Endodermal cell (in vitro differentiated cells): ENCODE results near the gene PIGS. TPM values are rescaled to one million over a fixed set of nuclear protein-coding genes. Genes with fewer than 3 reads are reported as not detected.

Experiments
- DNase-seq: peaks from one replicate; pipeline ENCODE4 v3.0.0-alpha.2; 2017
- H3K27ac ChIP-seq: 2 replicates; pipeline ENCODE4 v1.5.1; 2013; ENCODE audit warnings: mild to moderate bottlenecking, low read depth, low read length, moderate library complexity
- H3K27me3 ChIP-seq: 2 replicates; pipeline ENCODE4 v1.6.1; 2013; ENCODE audit warnings: mild to moderate bottlenecking, low read length, moderate library complexity; ENCODE audit not compliant: insufficient read depth, control insufficient read depth, poor library complexity, severe bottlenecking
- H3K36me3 ChIP-seq: 2 replicates; pipeline ENCODE4 v1.7.0; 2013; ENCODE audit warnings: mild to moderate bottlenecking, low read length, moderate library complexity; ENCODE audit not compliant: control insufficient read depth, insufficient read depth
- H3K4me1 ChIP-seq: one replicate; pipeline ENCODE4 v1.7.0; 2013; ENCODE audit warnings: low read length; ENCODE audit not compliant: control insufficient read depth, insufficient read depth
- H3K4me3 ChIP-seq: 2 replicates; pipeline ENCODE4 v1.5.1; 2013; ENCODE audit warnings: mild to moderate bottlenecking, low read length, moderate library complexity
- H3K9ac ChIP-seq: 2 replicates; pipeline ENCODE4 v1.6.1; 2013; ENCODE audit warnings: mild to moderate bottlenecking, low read length, moderate library complexity; ENCODE audit not compliant: poor library complexity, severe bottlenecking; ENCODE audit errors: extremely low read depth
- H3K9me3 ChIP-seq: 2 replicates; pipeline ENCODE4 v1.6.1; 2013; ENCODE audit warnings: mild to moderate bottlenecking, low read length, moderate library complexity; ENCODE audit not compliant: control insufficient read depth
- H3K27ac Mint-ChIP-seq: 2 replicates; pipeline ENCODE4 v1.8.0; 2020; ENCODE audit warnings: mixed read lengths
- H3K27me3 Mint-ChIP-seq: 2 replicates; pipeline ENCODE4 v1.8.0; 2021; ENCODE audit warnings: mild to moderate bottlenecking, mixed read lengths; ENCODE audit not compliant: insufficient read depth
- H3K36me3 Mint-ChIP-seq: 2 replicates; pipeline ENCODE4 v1.8.0; 2020; ENCODE audit warnings: low read depth, mixed read lengths
- H3K4me1 Mint-ChIP-seq: 2 replicates; pipeline ENCODE4 v1.8.0; 2020; ENCODE audit warnings: mixed read lengths
- H3K4me3 Mint-ChIP-seq: 2 replicates; pipeline ENCODE4 v1.8.0; 2020; ENCODE audit warnings: mild to moderate bottlenecking, moderate library complexity, mixed read lengths
- H3K9me3 Mint-ChIP-seq: 2 replicates; pipeline ENCODE4 v1.8.0; 2020; ENCODE audit warnings: mild to moderate bottlenecking, mixed read lengths
- whole genome bisulfite sequencing, 2 experiments: methylation state at CpG; one replicate each; pipeline versions ENCODE4 v1.1.5 to v1.1.7; 2013; ENCODE audit warnings: missing lambda C conversion rate in 2 of 2, mixed read lengths in 1 of 2; ENCODE audit not compliant: insufficient coverage in 1 of 2, insufficient read length in 1 of 2; 5-methylcytosine and 5-hydroxymethylcytosine counted together
- total RNA-seq, 2 donors: library from RNA; stranded (reverse); fragmentation: NEBNext Ultra II Directional in 1 of 2; extraction: Animal tissue kit (Norgen Biotek cat#: 25700) in 1 of 2; gene quantifications; 2 replicates in 1 of 2; 3 replicates in 1 of 2; pipeline ENCODE4 v1.2.1, GENCODE V29; 2021
- TF ChIP-seq, protein P1 (sequence below): fragments of 200-600 bp; sonication (generic); conservative IDR thresholded peaks from 2 replicates; pipeline ENCODE4 v1.5.0; 2021; ENCODE audit warnings: antibody characterized with exemption, mild to moderate bottlenecking

The PIGS gene
- total RNA-seq, 2 donors from 2014 or later, result 34.9 to 43.0 TPM

DNA sequence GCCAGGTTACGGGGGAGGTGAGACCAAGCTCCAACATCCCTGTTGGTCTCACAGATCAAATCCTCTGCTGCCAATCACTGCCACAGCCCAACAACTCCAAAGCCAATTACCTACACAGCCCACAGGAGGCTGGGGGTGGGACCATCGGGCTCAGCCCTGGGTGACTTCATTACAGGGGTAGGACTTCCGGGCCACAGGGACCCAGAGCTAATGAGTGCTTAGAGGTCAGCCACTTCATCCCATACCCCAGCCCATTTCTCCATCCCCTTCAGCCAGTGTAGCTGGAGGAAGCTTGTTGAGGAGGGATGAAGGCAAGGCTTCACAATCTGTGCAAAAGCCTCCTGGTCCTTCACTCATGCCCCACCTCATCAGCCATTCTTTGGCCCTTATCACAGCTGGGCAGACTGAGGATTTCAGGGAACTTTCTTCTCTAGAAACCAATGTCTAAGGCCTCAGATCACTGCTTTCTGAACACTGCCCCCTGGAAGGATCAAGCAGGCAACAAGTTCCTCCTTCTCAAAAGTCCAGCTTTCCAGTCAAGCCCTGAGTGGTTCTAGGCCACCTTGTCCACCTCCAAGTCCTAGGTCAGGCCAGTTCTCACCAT, 59.4 kb downstream of the PIGS start:
- H3K4me1 ChIP-seq, result no peaks in the 10 kb centered on the region
- Mint-ChIP-seq H3K27me3 (peaks cover 19% of the 10 kb centered on the region), H3K36me3 (no peaks in the 10 kb centered on the region), H3K27ac (no peak overlapping the region), H3K4me3 (no peak overlapping the region), H3K9me3 (peaks cover 7% of the 10 kb centered on the region), H3K4me1 (no peaks in the 10 kb centered on the region)
- no peak overlapping the region for H3K4me3 ChIP-seq
- H3K9ac ChIP-seq, result no peak overlapping the region
- no peak overlapping the region for H3K27ac ChIP-seq
- H3K27me3 ChIP-seq, result peaks cover 19% of the 10 kb centered on the region
- whole genome bisulfite sequencing, 2 experiments, result 75 to 86% methylated on average over 1 to 3 of the region's 3 CpGs
- DNase-seq, result no peak
- TF ChIP-seq, protein P1, sequence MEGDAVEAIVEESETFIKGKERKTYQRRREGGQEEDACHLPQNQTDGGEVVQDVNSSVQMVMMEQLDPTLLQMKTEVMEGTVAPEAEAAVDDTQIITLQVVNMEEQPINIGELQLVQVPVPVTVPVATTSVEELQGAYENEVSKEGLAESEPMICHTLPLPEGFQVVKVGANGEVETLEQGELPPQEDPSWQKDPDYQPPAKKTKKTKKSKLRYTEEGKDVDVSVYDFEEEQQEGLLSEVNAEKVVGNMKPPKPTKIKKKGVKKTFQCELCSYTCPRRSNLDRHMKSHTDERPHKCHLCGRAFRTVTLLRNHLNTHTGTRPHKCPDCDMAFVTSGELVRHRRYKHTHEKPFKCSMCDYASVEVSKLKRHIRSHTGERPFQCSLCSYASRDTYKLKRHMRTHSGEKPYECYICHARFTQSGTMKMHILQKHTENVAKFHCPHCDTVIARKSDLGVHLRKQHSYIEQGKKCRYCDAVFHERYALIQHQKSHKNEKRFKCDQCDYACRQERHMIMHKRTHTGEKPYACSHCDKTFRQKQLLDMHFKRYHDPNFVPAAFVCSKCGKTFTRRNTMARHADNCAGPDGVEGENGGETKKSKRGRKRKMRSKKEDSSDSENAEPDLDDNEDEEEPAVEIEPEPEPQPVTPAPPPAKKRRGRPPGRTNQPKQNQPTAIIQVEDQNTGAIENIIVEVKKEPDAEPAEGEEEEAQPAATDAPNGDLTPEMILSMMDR, result peak; percentile 26
- no peaks in the 10 kb centered on the region for H3K36me3 ChIP-seq
- peaks cover 4% of the 10 kb centered on the region for H3K9me3 ChIP-seq

DNA sequence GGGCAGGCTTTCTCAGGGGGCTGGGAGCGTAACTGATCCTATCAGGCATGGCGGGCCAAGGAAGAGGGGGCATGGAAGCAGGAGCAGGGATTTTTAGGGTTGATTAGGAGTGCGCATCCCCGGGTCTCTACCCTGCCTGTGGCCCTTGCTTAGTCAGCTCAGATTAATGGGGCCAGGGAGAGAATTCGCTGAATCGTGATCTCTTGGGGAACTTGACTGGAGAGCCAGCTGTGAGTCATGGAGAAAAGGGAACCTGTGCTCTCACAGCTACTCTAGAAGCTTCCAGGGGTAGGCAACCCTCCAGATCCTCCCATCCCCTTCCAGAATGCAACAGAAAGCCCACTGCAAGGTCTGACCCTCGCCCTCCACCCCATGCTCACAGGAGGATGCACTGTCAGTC, 61.5 kb downstream of the PIGS start:
- no peak overlapping the region for H3K27ac ChIP-seq
- no peaks in the 10 kb centered on the region for H3K9me3 Mint-ChIP-seq
- no peak overlapping the region for H3K4me3 ChIP-seq
- no peaks in the 10 kb centered on the region for H3K36me3 ChIP-seq
- H3K9ac ChIP-seq, result no peak overlapping the region
- no peak overlapping the region for H3K27ac Mint-ChIP-seq
- peaks cover 11% of the 10 kb centered on the region for H3K27me3 ChIP-seq
- no peaks in the 10 kb centered on the region for H3K9me3 ChIP-seq
- H3K4me1 ChIP-seq, result no peaks in the 10 kb centered on the region
- H3K4me3 Mint-ChIP-seq, result no peak overlapping the region
- peaks cover 18% of the 10 kb centered on the region for H3K27me3 Mint-ChIP-seq
- TF ChIP-seq, protein P1, result no peak
- 77 to 88% methylated on average over 7 of the region's 7 CpGs for WGBS, 2 experiments
- DNase-seq, result no peak
- no peaks in the 10 kb centered on the region for H3K4me1 Mint-ChIP-seq
- H3K36me3 Mint-ChIP-seq, result no peaks in the 10 kb centered on the region

DNA sequence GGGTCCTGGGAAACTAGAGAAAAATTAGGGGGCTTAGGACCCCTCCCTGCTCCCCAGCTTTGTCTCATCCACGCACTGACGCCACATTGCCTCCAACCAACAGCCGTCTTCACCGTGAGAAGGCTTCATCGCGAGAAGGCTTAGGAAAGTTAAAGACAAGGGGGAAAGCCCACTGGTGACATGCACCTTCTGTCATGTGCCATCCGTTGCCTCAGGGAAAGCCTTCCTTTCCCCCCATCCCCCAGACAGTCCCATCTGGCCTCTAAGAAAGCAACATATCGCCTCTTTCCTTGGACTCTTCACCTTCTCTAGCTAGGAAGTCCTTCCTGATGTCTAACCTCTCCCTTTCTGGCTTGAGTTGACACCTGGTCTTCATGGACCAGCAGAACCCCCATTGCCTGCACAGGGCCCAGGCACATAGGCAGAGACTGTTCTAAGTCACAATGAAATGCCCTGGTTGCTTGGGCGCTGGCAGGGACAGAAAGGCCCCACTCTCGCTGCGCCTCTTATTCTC, 63.1 kb downstream of the PIGS start:
- no peak for DNase-seq
- H3K36me3 ChIP-seq, result no peaks in the 10 kb centered on the region
- no peak overlapping the region for H3K9ac ChIP-seq
- no peak overlapping the region for H3K4me3 ChIP-seq
- no peaks in the 10 kb centered on the region for H3K9me3 Mint-ChIP-seq
- H3K4me1 Mint-ChIP-seq, result no peaks in the 10 kb centered on the region
- H3K27ac Mint-ChIP-seq, result no peak overlapping the region
- peaks cover 14% of the 10 kb centered on the region for H3K27me3 ChIP-seq
- WGBS, 2 experiments, result 86 to 90% methylated on average over 9 to 11 of the region's 11 CpGs
- no peak overlapping the region for H3K4me3 Mint-ChIP-seq
- H3K27ac ChIP-seq, result no peak overlapping the region
- peaks cover 13% of the 10 kb centered on the region for H3K27me3 Mint-ChIP-seq
- no peaks in the 10 kb centered on the region for H3K36me3 Mint-ChIP-seq
- TF ChIP-seq, protein P1, result no peak
- H3K9me3 ChIP-seq, result no peaks in the 10 kb centered on the region
- no peaks in the 10 kb centered on the region for H3K4me1 ChIP-seq
